ENCODE results near the gene USP54. TPM values are rescaled to one million over a fixed set of nuclear protein-coding genes. Genes with fewer than 3 reads are reported as not detected.

USP54 gene
- total RNA-seq, 3 donors from 2014 or later (not counting 1 experiment from before 2014, with no cell fraction given) = 4.4 to 10.2 (median 5.5) TPM

DNA sequence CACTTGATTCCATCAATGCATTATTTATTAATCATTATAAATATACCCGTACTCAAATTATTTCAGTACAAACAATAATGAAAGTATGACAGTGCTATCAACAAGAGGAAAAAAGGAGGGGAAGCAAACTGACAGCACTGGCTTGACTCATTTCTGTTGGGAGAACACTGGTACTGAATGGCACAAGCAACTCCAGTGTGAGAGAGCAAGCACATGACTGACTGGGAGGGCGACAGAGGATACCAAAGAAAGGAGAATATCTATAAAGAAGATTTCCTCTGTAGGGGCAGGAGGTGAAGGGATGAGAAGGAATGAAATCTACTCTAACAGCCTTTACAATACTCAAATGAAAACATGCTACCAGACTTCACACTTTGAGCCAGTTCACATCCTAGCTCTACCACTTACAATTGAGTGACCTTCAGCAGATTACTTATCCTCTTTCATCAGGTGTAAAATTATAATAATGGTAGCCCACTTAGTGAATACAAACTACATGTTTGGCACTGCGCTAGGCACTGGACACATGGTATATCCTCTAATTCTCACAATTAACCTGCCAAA is 1.5 kb downstream of the USP54 start:
- Mint-ChIP-seq H3K27ac (no peak overlapping the region), H3K9me3 (no peaks in the 10 kb centered on the region), H3K36me3 (no peaks in the 10 kb centered on the region), H3K27me3 (ENCODE audit: low read depth in 2 of 2) (no peaks in the 10 kb centered on the region), H3K4me3 (no peak overlapping the region), H3K4me1 (peaks cover 15 to 17% of the 10 kb centered on the region in 2 donors)
- no peak for TF ChIP-seq CTCF (IDR thresholded peaks at IDR 0.05)
- ATAC-seq = no peak
- H3K27me3 ChIP-seq (ENCODE audit: control insufficient read depth, insufficient read depth, low read length) = no peaks in the 10 kb centered on the region
- peaks cover 11% of the 10 kb centered on the region for H3K4me1 ChIP-seq (ENCODE audit: control insufficient read depth, insufficient read depth, low read length)
- no peaks in the 10 kb centered on the region for H3K9me3 ChIP-seq (ENCODE audit: control insufficient read depth, insufficient read depth, low read length)
- no peak overlapping the region for H3K27ac ChIP-seq (ENCODE audit: low read length)
- WGBS (ENCODE audit: insufficient coverage) = 95% methylated on average over 3 of the region's 3 CpGs
- DNase-seq = no peak
- intact Hi-C loops (cut with micrococcal nuclease) = no loop called here
- no peak overlapping the region for H3K4me3 ChIP-seq (ENCODE audit: low read length)
- no peaks in the 10 kb centered on the region for H3K36me3 ChIP-seq (ENCODE audit: control insufficient read depth, insufficient read depth, low read length)

- ATAC-seq (no peak), DNase-seq (no peak)
- Mint-ChIP-seq H3K9me3 (no peaks in the 10 kb centered on the region), H3K36me3 (no peaks in the 10 kb centered on the region), H3K4me3 (no peak overlapping the region), H3K4me1 (peaks cover 15 to 17% of the 10 kb centered on the region in 2 donors), H3K27ac (no peak overlapping the region), H3K27me3 (ENCODE audit: low read depth in 2 of 2) (no peaks in the 10 kb centered on the region)
- Histone ChIP-seq H3K4me1 (ENCODE audit: control insufficient read depth, insufficient read depth, low read length) (peaks cover 11% of the 10 kb centered on the region), H3K27ac (ENCODE audit: low read length) (no peak overlapping the region), H3K4me3 (ENCODE audit: low read length) (no peak overlapping the region), H3K9me3 (ENCODE audit: control insufficient read depth, insufficient read depth, low read length) (no peaks in the 10 kb centered on the region), H3K36me3 (ENCODE audit: control insufficient read depth, insufficient read depth, low read length) (no peaks in the 10 kb centered on the region), H3K27me3 (ENCODE audit: control insufficient read depth, insufficient read depth, low read length) (no peaks in the 10 kb centered on the region)
- no peak for TF ChIP-seq CTCF (IDR thresholded peaks at IDR 0.05)
- intact Hi-C loops (cut with micrococcal nuclease) = no loop called here
- WGBS (ENCODE audit: insufficient coverage) = 100% methylated on average over 1 of the region's 1 CpG
Measured at GRCh38 chr10:73588656-73589055, 2.5 kb downstream of the USP54 start.

- no CpG with 5 or more reads among the region's 1 CpG for WGBS (ENCODE audit: insufficient coverage)
- DNase-seq (no peak), ATAC-seq (no peak)
- no peaks in the 10 kb centered on the region for H3K9me3 ChIP-seq (ENCODE audit: control insufficient read depth, insufficient read depth, low read length)
- Mint-ChIP-seq H3K4me1 (peaks cover 7 to 8% of the 10 kb centered on the region in 2 donors), H3K4me3 (no peak overlapping the region), H3K27me3 (ENCODE audit: low read depth in 2 of 2) (no peaks in the 10 kb centered on the region), H3K27ac (no peak overlapping the region), H3K9me3 (no peaks in the 10 kb centered on the region), H3K36me3 (no peaks in the 10 kb centered on the region)
- H3K27me3 ChIP-seq (ENCODE audit: control insufficient read depth, insufficient read depth, low read length) = no peaks in the 10 kb centered on the region
- no peak overlapping the region for H3K27ac ChIP-seq (ENCODE audit: low read length)
- TF ChIP-seq CTCF (IDR thresholded peaks at IDR 0.05) = no peak
- peaks cover 6% of the 10 kb centered on the region for H3K4me1 ChIP-seq (ENCODE audit: control insufficient read depth, insufficient read depth, low read length)
- H3K4me3 ChIP-seq (ENCODE audit: low read length) = no peak overlapping the region
- intact Hi-C loops (cut with micrococcal nuclease) = no loop called here
- no peaks in the 10 kb centered on the region for H3K36me3 ChIP-seq (ENCODE audit: control insufficient read depth, insufficient read depth, low read length)
Measured at GRCh38 chr10:73586583-73586984, 4.6 kb downstream of the USP54 start.

DNA sequence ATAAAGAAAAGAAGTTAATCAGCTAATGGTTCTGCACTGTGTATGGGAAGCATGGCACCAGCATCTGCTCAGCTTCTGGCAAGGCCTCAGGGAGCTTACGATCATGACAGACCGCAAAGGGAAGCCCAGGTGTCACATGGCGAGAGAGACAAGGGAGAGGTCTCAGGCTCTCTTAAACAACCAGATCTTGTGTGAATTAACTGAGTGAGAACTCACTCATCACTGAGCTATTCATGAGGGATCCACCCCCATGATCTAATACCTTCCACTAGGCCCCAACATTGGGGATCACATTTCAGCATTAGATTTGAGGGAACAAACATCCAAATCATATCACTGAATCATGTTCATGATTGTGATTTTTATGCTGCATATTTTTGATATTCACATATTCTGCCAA is 5.8 kb downstream of the USP54 start:
- Mint-ChIP-seq H3K4me1 (no peaks in the 10 kb centered on the region), H3K27ac (no peak overlapping the region), H3K27me3 (ENCODE audit: low read depth in 2 of 2) (no peaks in the 10 kb centered on the region), H3K4me3 (no peak overlapping the region), H3K9me3 (no peaks in the 10 kb centered on the region), H3K36me3 (no peaks in the 10 kb centered on the region)
- WGBS (ENCODE audit: insufficient coverage) = 94% methylated on average over 3 of the region's 3 CpGs
- Histone ChIP-seq H3K4me3 (ENCODE audit: low read length) (no peak overlapping the region), H3K4me1 (ENCODE audit: control insufficient read depth, insufficient read depth, low read length) (no peaks in the 10 kb centered on the region), H3K9me3 (ENCODE audit: control insufficient read depth, insufficient read depth, low read length) (no peaks in the 10 kb centered on the region), H3K36me3 (ENCODE audit: control insufficient read depth, insufficient read depth, low read length) (no peaks in the 10 kb centered on the region), H3K27ac (ENCODE audit: low read length) (no peak overlapping the region), H3K27me3 (ENCODE audit: control insufficient read depth, insufficient read depth, low read length) (no peaks in the 10 kb centered on the region)
- no peak for TF ChIP-seq CTCF (IDR thresholded peaks at IDR 0.05)
- no peak for ATAC-seq
- intact Hi-C loops (cut with micrococcal nuclease) = no loop called here
- DNase-seq = no peak
